AG10803 (cell line): ENCODE data around the gene RGS11.

Source experiments
- DNase-seq: peaks from one replicate; pipeline ENCODE4 v3.0.0; 2010; ENCODE audit warnings: low read depth
- H3K4me3 ChIP-seq: 2 replicates; pipeline ENCODE4 v1.5.1; 2011; ENCODE audit warnings: mild to moderate bottlenecking, low read length, control low read depth
- TF ChIP-seq, protein P1 (sequence below): conservative IDR thresholded peaks from 2 replicates; pipeline ENCODE4 v1.5.1; 2011; ENCODE audit warnings: mild to moderate bottlenecking, low read length, control low read depth, inconsistent platforms

The RGS11 gene

DNA sequence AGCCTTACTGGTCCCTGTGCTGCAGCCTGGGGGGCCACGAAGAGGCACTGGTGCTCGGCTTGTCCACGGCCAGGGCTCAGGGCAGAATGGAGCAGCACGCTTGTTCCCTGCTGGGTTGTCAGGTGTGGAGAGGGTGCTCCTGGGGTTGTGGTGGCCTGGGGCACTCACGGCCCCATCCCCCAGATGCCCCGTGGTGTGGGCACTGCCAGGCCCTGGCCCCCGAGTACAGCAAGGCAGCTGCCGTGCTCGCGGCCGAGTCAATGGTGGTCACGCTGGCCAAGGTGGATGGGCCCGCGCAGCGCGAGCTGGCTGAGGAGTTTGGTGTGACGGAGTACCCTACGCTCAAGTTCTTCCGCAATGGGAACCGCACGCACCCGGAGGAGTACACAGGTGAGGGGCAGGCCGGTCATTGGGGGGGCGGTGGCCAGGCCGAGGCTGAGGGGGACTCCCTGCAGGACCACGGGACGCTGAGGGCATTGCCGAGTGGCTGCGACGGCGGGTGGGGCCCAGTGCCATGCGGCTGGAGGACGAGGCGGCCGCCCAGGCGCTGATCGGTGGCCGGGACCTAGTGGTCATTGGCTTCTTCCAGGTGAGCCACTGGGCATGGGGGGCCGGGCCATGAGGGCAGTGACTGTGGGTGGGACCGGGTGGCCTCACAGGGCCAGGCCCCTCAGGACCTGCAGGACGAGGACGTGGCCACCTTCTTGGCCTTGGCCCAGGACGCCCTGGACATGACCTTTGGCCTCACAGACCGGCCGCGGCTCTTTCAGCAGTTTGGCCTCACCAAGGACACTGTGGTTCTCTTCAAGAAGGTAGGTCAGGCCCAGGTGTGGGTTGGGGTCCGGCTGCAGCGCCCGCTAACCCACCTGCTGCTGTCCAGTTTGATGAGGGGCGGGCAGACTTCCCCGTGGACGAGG lies 8.7 kb upstream of the RGS11 start:
- TF ChIP-seq, protein P1, sequence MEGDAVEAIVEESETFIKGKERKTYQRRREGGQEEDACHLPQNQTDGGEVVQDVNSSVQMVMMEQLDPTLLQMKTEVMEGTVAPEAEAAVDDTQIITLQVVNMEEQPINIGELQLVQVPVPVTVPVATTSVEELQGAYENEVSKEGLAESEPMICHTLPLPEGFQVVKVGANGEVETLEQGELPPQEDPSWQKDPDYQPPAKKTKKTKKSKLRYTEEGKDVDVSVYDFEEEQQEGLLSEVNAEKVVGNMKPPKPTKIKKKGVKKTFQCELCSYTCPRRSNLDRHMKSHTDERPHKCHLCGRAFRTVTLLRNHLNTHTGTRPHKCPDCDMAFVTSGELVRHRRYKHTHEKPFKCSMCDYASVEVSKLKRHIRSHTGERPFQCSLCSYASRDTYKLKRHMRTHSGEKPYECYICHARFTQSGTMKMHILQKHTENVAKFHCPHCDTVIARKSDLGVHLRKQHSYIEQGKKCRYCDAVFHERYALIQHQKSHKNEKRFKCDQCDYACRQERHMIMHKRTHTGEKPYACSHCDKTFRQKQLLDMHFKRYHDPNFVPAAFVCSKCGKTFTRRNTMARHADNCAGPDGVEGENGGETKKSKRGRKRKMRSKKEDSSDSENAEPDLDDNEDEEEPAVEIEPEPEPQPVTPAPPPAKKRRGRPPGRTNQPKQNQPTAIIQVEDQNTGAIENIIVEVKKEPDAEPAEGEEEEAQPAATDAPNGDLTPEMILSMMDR = no peak
- DNase-seq = no peak
- H3K4me3 ChIP-seq = no peak overlapping the region

DNA sequence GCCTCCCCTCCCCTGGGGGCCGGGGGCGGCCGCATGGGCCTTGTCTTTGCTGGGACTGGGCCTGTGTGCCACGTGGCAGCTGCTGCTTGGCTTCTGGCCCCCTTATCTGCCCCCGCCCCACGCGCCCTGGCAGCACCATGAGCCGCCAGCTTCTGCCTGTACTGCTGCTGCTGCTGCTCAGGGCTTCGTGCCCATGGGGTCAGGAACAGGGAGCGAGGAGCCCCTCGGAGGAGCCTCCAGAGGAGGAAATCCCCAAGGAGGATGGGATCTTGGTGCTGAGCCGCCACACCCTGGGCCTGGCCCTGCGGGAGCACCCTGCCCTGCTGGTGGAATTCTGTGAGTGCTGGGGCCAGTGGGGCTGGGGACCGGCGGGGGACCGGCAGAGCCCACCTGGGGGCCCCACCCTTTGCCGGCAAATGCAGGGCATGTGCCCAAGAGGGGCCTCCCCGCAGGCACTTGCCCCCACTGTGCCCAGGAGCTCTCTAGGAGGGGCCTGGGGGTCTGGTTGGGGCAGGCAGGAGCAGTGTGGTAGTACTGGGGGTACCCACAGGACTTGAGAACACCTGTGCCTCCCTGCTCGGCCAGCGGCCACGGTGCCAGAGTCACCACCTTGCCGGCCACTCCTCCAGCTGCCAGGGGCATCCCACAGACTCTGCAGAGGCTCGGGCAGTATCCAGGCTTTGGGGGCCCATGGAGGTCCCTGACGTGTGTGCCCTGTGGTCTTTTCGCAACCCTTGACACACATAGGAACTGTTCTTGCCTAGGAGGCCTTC lies 7.5 kb upstream of the RGS11 start, which contains the start of gene PDIA2:
PDIA2 (plus strand) TSS at position 132 of the 773 bp plus-strand sequence; CDS start at position 138, 6 bp downstream.
- DNase-seq = no peak
- H3K4me3 ChIP-seq = no peak within 1 kb of the TSS
- TF ChIP-seq, protein P1 = no peak

DNA sequence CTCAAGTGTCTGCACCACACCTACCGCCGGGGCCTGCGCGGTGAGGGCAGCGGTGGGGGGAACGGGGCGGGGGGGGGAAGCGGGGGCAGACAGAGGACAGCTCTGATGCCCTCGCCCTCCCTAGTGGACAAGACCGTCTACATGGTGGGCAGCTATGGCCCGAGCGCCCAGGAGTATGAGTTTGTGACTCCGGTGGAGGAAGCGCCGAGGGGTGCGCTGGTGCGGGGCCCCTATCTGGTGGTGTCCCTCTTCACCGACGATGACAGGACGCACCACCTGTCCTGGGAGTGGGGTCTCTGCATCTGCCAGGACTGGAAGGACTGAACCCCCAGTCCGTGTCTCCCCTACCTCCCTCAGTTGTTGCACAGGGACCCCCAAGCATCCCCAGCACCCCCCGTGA lies 6.7 kb upstream of the RGS11 start:
- H3K4me3 ChIP-seq = no peak overlapping the region
- no peak for DNase-seq
- TF ChIP-seq, protein P1 = no peak

DNA sequence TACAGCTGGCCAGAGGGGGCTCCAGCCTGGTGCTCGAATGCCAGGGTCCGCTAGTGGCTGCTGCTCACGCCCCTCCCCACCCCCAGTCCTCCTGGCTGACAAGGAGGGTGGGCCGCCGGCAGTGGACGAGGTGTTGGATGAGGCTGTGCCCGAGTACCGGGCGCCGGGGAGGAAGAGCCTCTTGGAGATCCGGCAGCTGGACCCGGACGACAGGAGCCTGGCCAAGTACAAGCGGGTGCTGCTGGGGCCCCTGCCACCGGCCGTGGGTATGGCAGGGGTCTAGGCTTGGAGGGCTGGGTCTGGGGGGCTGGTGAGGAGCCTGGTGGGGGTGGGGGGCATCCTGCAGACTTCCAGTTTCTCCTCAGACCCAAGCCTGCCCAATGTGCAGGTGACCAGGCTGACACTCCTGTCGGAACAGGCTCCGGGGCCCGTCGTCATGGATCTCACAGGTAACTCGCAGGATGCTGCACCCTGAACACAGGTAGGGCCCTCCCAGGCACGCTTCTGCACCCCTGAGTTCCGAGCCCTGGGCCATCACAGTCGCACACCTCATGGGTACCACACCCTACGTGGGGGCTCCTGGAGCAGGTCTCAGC lies 6.0 kb upstream of the RGS11 start:
- no peak overlapping the region for H3K4me3 ChIP-seq

DNA sequence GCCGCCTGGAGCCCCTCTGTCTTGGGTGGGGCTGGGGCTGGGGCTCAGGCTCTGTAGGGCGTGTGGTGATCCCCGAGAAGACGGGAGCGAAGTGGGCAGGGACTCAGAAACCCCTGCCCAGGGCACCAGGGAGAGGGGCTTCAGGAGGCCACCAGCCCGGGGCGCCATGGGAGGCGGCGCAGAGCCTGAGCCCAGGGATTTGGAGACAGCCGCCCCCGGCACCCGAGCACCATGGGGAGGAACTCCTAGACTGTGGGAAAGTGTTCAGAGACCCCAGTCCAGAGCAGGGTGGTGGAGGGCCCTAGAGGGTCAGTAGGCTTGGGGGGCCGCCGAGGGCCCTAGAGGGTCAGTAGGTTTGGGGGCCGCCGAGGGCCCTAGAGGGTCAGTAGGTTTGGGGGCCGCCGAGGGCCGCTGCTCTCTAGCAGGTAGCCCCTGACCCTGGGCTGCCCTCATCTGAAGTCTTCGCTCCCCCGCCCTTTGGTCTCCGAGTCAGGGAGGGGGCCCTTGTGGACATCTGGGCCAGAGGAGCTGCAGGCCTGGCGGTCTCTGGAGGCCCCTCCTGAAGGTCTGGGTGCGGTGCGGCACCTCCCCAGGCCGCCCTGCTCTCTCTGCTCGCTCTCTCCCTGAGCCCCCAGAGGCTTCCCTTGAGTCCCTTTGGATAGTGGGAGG lies 5.4 kb upstream of the RGS11 start:
- DNase-seq = no peak
- H3K4me3 ChIP-seq = no peak overlapping the region
- TF ChIP-seq, protein P1 = no peak

More for the DNA sequence above, 6.0 kb upstream of the RGS11 start:
- TF ChIP-seq, protein P1 = no peak
- no peak for DNase-seq

DNA sequence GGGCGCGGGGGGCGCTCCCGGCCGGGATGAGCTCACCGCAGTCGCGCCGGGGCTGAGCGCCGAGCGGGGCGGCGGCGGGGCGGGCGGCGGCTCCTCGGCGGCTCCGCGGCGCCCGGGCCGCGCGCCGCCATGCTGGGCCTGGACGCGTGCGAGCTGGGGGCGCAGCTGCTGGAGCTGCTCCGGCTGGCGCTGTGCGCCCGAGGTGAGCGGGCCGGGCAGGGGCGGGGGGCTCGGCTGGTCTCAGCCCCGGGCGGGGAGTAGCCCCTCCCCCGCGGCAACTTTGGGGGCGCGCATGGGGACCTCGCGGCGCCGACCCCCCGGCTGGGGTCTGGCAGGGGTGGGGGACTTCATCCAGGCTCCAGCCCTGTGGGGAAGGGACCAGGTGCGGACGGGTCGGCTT lies 4.8 kb upstream of the RGS11 start, which contains the start of gene ARHGDIG:
ARHGDIG (plus strand) TSS at position 40 of the 400 bp plus-strand sequence; CDS start at position 130, 90 bp downstream.
- H3K4me3 ChIP-seq = no peak within 1 kb of the TSS
- DNase-seq = no peak
- TF ChIP-seq, protein P1 = no peak
